ENCODE results near the gene ZNF777.
A peak's percentile ranks its signal among the peaks of the same experiment; 100 is the strongest.
"Not testable (repeated sequence)": the region's sequence is repeated elsewhere in the genome, so short reads cannot be mapped to it uniquely, and the experiment has no call there.

Gene ZNF777

GRCh38 chr7:149450821-149451220, 10.0 kb downstream of the ZNF777 start:
- DNase-seq (ENCODE audit: low spot score): no peak

GRCh38 chr7:149449897-149450296, 11.0 kb downstream of the ZNF777 start:
- no peak for DNase-seq (ENCODE audit: low spot score)

GRCh38 chr7:149448961-149449360, 11.9 kb downstream of the ZNF777 start:
- DNase-seq (ENCODE audit: low spot score): no peak

- not testable (repeated sequence) for DNase-seq (ENCODE audit: low spot score)
Measured at GRCh38 chr7:149446026-149446425, 14.8 kb downstream of the ZNF777 start.

GRCh38 chr7:149444287-149444686, 16.6 kb downstream of the ZNF777 start:
- no peak for DNase-seq (ENCODE audit: low spot score)

GRCh38 chr7:149443523-149443922, 17.3 kb downstream of the ZNF777 start:
- DNase-seq (ENCODE audit: low spot score): no peak

- no peak for DNase-seq (ENCODE audit: low spot score)
Measured at GRCh38 chr7:149442924-149443323, 17.9 kb downstream of the ZNF777 start.

GRCh38 chr7:149440222-149440621, 20.6 kb downstream of the ZNF777 start:
- DNase-seq (ENCODE audit: low spot score): no peak

GRCh38 chr7:149436358-149436757, 24.5 kb downstream of the ZNF777 start:
- DNase-seq (ENCODE audit: low spot score): no peak

- no peak for DNase-seq (ENCODE audit: low spot score)
Measured at GRCh38 chr7:149433124-149433523, 27.7 kb downstream of the ZNF777 start.

GRCh38 chr7:149432121-149432691, 28.7 kb downstream of the ZNF777 start:
- no peak for DNase-seq (ENCODE audit: low spot score)

- DNase-seq (ENCODE audit: low spot score): no peak
Measured at GRCh38 chr7:149431486-149432120, 29.3 kb downstream of the ZNF777 start.

GRCh38 chr7:149430192-149430591, 30.7 kb downstream of the ZNF777 start:
- DNase-seq (ENCODE audit: low spot score): no peak

- DNase-seq (ENCODE audit: low spot score): no peak
Measured at GRCh38 chr7:149427893-149428292, 33.0 kb downstream of the ZNF777 start.

GRCh38 chr7:149427096-149427680, 33.7 kb downstream of the ZNF777 start:
- DNase-seq (ENCODE audit: low spot score): no peak

GRCh38 chr7:149423449-149424110, 37.3 kb downstream of the ZNF777 start:
- no peak for DNase-seq (ENCODE audit: low spot score)

- no peak for DNase-seq (ENCODE audit: low spot score)
Measured at GRCh38 chr7:149422914-149423301, 38.0 kb downstream of the ZNF777 start.

- peak; percentile 77 for DNase-seq (ENCODE audit: low spot score)
Measured at GRCh38 chr7:149422162-149422913, 38.5 kb downstream of the ZNF777 start.

- no peak for DNase-seq (ENCODE audit: low spot score)
Measured at GRCh38 chr7:149420006-149420405, 40.9 kb downstream of the ZNF777 start.

GRCh38 chr7:149415391-149416071, 45.3 kb downstream of the ZNF777 start:
- DNase-seq (ENCODE audit: low spot score): no peak

- peak; percentile 56 for DNase-seq (ENCODE audit: low spot score)
Measured at GRCh38 chr7:149414745-149415390, 46.0 kb downstream of the ZNF777 start.

Measured in kidney capillary endothelial cell (primary cell).